HG03342 (cell line): ENCODE results near the gene LRRC23.

ENCODE experiments used
- ATAC-seq: cut with Tn5 transposase; IDR thresholded peaks from one replicate; pipeline ENCODE4 v1.9.1; 2021; ENCODE audit warnings: mild to moderate bottlenecking, moderate library complexity; ENCODE audit not compliant: unreplicated experiment

Gene LRRC23

DNA sequence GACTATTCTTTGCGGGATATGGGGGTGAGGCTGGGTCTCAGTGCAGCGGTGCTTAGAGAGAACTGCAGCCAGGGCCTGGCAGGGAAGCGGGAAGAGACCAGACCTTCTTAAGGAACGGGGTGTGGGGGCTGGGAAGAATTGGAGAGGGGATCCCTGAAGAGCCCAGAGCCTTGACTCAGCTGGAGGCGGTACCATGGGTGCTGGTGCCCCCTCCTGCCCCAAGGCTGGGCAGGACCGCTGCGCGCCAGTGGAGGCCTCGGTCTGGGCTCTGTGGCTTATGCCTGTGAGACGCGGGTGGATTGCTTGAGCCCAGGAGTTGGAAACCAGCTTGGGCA is 37.7 kb downstream of the LRRC23 start:
- no peak for ATAC-seq

DNA sequence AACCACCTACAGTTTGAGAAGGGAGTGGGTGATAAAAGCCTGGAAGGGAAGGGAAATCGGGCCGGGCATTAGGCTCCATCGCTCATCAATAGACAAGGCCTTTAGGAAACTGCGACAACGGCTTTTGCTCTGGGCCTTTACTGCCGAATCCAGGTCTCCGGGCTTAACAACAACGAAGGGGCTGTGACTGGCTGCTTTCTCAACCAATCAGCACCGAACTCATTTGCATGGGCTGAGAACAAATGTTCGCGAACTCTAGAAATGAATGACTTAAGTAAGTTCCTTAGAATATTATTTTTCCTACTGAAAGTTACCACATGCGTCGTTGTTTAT is 38.7 kb downstream of the LRRC23 start:
- peak; percentile 37 for ATAC-seq

DNA sequence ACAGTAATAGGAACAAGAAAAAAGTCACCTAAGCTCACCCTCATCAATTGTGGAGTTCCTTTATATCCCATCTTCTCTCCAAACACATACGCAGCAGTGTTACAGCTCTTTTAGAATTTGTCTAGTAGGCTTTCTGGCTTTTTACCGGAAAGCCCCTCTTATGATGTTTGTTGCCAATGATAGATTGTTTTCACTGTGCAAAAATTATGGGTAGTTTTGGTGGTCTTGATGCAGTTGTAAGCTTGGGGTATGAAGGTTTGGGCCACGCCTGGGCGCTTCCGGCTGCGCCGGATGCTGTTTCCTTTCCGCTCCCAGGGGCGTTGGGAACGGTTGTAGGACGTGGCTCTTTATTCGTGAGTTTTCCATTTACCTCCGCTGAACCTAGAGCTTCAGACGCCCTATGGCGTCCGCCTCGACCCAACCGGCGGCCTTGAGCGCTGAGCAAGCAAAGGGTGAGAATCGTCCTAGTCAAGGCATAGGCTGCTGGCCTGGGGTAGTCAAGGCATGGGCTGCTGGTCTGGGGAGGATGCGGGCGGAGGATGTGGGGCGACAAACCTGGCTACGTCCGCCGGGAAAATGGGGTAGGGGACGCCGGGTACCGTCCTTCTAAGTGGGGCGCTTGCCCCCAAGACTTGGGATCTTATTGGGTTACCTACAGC is 39.2 kb downstream of the LRRC23 start, which contains the start of the genes C12orf57 and RNU7-1:
Gene C12orf57, plus strand, starts transcription at position 301 of the 659 bp plus-strand sequence. Its CDS starts 100 bp downstream, at position 401.
Gene RNU7-1, plus strand, starts transcription at position 95 of the 659 bp plus-strand sequence.
- ATAC-seq = peak; percentile 42

DNA sequence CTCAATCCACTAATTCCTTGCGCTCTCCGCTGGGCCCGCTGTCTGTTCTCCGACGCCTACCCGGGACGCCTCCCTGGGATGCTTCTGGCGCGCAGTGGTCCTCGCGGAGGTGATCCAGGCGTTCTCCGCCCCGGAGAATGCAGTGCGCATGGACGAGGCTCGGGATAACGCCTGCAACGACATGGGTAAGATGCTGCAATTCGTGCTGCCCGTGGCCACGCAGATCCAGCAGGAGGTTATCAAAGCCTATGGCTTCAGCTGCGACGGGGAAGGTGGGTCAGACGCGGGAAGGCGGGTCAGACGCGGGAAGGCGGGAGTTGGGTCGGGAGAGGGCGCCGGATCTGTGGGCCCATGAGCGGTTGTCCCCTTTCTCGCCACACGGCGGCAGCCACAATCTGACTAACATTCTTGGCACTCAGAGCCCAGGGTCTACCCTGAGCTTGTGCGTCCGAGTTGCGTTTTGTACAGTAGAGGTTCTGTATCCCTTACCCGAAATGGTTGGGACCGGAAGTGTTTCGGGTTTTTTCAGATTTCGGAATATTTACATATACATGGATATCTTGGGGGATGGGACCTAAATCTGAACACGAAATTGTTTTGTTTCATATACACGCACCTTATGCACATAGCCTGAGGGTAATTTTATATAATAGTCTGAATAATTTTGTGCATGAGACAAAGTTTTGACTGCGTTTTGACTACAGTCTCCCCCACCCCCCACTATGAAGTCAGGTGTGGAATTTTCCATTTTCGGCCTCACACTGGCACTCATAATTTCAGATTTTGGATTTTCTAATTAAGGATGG is 40.0 kb downstream of the LRRC23 start:
- ATAC-seq = peak; percentile 39

DNA sequence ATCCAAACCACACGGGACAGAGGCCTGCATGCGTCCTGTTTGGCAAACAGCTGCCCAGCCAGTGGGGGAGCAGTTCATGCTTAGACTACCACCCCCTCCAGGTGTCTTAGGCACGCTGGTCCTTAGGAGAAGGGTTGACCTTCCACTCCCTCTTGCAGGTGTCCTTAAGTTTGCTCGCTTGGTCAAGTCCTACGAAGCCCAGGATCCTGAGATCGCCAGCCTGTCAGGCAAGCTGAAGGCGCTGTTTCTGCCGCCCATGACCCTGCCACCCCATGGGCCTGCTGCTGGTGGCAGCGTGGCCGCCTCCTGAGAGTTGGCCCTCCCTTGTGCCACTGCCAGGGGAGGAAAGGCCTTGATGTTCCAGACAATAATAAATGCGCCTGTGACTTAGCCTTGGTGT is 41.0 kb downstream of the LRRC23 start:
- no peak for ATAC-seq

DNA sequence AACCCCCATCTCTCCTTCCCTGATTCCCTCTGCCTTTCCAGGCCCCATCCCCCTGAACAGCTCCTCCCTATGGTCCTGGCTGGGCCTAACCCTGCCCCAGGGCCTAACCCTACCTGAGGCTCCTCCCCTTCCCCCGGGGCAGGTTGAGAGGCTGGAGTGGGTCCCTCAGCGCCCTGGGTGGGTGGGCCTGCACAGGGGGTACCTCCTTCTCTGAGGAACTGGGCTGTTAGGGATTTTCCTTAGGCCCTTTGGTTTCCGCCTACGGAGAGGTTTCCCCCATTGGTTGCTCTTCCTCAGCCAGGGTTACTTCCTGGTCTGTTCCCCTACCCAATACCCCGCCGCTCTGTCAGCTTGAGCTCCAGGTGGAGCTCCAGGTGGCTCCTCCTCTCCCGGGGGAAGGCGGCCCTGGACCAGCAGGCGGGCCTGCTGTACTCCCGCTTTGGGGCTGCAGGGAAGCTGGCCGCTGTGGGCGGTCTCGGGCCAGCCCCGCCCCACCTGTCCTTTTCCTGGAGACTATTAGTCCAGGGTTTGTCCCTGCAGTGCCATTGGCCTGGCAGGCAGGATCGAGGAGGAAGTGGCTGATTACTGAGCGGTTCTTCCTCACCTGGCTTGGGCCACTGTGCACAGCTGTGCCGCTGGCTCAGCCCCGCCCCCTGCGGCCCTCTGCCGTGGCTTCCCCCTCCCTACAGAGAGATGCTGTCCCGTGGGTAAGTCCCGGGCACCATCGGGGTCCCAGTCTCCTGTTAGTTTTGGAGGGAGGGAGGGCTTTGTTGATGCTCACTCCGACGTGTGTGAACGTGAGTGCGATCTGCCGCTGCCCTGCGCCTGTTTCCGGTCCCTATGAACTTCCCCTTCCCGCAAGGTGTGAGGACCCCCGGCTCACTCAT is 41.7 kb downstream of the LRRC23 start:
- no peak for ATAC-seq

DNA sequence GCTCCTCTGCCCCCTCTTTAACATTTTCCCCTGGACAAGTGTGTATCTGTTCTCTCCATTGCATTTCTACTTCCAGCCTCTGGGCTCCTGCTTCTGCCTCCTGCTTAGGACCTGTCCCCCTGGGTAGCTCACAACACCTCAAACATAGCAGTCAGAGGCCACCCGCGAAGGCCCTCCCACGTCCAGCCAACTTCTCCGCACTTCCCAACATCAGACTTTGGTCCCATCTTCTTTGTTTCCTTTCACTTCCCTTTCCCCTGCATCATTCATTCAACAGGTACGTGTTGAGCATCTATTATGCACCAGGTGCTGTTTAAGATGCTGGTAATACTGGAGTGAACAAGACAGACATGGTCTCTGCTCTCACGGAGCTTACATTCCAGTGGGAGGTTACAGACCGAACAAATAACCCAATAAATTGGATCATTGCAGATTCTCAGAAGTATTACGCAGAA is 42.3 kb downstream of the LRRC23 start:
- ATAC-seq = no peak

DNA sequence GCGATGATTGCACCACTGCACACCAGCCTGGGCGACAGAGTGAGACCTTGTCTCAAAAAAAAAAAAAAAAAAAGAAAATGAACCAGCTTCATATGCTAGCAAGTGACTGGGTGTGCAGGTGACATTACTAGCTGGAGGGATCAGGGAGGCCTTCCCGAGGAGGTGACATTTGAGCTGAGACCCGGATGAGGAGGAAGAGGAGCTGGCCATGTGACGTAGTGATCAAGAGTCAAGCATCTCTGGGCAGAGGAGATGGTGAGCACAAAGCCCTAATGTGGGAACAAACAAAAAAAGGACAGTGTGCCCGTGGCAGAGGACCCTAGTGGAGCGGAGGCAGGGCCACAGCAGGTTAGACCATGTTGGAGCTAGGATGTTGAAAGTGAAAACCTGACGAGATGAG is 43.0 kb downstream of the LRRC23 start:
- ATAC-seq = no peak

DNA sequence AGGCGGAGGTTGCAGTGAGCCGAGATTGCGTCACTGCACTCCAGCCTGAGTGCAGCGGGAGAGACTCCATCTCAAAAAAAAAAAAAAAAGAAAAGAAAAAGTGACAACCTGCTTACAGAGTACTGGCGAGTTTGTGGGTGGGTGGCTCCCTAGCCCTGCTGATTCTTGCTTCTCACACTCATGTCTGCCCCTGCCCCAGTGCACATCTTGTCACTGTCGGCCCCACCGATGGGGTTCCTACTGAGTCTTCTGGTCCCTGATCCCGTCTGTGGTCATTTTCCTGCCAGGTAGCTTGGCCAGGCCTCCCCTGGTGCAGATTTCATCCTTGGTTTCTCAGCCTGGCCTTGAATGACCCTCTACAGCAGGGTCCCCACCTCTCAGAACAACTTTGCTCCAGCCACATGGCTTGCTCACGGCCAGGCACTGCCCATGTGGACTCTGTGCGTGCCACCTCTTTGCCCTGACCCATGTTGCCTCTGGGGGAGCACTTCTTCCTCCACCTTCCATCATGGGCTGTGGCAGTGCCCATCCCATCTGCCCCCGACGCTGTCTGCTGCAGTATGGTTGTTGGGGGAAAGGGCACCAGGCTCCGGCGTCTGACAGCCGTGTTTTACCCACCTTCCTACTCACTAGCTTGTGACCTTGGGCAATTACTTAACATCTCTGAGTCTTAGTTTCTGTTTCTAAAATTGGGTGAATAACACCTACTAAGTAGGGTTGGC is 44.4 kb downstream of the LRRC23 start:
- no peak for ATAC-seq

DNA sequence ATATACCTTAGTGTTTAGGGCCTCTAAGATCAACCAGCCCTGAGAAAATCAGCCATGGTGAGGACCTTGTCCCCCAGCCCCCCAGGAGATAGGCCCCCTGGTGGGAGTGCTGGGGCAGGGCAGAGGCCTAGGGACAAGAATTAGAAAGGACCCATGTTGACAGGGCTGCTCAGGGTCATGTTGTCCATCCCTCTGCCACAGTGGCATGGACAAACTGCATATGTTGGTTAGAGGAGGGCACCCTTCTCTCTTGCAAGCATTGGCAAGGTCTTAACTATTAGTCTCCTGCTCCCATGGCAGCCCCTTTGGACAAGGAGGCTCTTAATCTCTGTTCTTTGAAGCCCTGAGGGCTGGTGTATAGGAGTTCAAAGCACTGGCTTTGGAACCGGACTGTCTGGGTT is 45.8 kb downstream of the LRRC23 start:
- no peak for ATAC-seq

DNA sequence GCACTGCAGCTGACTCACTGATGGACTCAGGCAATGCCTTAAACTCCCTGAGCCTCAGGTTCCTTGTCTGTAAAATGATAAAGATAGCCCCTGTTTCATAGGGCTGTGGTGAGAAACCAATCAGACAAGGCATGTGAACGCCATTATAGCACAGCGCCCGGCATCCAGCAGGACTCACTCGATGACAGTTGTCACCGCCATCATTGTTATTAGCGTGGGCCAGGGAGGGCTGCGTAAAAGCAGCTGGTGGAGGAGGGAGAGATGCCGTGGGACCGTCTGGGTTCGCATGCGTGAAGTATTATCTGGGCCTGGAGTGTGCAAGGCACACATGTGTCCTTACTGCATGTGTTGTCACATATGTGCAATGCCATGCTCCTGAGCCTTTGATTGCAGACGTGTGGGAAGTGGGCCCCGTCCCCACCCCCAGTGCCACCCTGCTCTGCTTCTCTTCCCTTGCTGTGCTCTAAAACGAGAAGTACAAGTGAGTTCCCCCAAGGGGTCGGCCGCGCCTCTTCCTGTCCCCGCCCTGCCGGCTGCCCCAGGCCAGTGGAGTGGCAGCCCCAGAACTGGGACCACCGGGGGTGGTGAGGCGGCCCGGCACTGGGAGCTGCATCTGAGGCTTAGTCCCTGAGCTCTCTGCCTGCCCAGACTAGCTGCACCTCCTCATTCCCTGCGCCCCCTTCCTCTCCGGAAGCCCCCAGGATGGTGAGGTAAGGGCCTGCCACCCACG is 46.4 kb downstream of the LRRC23 start, which contains the start of gene PTPN6:
Gene PTPN6, plus strand, starts transcription at position 546 of the 730 bp plus-strand sequence. Its CDS starts 157 bp downstream, at position 703.
- ATAC-seq = no peak

DNA sequence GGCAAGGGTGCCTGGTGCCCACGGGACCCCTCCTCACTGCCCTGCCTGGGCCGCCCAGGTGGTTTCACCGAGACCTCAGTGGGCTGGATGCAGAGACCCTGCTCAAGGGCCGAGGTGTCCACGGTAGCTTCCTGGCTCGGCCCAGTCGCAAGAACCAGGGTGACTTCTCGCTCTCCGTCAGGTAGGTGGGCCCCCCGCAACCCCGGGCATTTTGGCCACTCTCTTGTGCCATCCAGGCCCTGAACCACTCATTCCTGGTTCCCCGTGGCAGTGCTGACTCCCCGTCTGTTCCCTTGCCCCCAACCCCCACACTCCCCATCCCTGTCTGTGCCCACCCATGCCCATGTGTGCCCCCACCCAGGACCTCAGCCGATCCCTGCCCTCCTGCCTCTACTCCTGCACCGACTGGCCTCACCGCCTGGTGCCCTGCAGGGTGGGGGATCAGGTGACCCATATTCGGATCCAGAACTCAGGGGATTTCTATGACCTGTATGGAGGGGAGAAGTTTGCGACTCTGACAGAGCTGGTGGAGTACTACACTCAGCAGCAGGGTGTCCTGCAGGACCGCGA is 47.0 kb downstream of the LRRC23 start:
- no peak for ATAC-seq

DNA sequence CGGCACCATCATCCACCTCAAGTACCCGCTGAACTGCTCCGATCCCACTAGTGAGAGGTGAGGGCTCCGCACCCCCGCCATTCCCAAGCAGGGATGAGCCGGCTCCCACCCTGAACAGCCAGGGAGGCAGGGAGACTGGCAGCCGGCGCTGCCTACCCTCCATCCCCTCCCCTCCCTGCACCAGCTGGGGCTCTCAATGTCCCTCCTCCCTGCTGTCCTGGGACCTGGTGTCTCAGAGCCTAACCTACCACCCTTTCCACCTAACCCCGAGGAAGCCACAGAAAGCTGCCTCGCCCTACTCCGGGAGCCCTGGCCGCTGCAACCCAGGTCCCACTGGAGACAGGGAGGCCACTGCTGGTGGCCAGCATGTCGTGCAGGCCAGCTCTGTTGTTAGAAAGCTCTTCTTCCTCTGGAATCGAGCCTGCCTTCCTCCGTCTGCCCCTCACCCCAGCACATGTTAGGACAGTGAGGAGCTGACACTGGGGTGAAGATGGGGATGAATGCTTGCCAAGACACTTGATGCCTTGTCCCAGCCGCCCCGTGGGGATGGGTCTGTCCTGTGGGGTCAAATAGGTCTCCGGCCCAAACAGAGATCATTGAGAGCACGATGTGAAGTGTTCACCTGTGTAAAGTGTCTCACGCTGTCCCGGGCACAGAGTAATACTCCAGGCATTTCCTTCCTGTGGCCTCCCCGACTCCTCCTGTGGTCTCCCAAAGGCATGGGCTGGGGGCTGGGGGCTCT is 47.7 kb downstream of the LRRC23 start:
- no peak for ATAC-seq

DNA sequence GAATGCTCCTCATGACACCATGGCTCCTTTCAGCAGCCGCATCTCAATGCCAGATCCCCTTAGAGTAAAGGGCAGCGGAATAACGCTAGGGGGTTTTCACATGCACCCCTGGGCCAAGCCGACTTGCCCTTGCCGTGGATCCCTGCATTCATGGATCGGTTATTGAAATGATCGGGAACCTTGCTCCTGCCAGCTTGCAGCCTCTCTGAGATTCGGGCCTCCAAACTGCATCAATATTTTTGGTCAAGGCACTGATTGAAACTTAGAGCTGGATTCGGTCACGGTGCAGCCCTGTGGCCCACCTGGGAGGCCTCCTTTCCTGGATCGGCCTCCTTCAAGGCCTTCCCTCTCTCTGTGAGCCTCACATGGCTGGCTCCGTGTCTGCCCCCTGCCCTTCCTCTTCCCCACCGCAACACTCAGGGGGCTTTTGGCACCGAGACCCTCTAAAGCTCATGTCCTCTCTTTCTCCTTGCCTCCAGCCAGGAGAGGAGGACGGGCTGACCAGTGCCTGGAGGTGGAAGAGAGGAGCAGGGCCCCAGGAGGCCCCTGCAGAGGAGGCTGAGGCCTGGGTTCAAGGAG is 48.3 kb downstream of the LRRC23 start:
- no peak for ATAC-seq

DNA sequence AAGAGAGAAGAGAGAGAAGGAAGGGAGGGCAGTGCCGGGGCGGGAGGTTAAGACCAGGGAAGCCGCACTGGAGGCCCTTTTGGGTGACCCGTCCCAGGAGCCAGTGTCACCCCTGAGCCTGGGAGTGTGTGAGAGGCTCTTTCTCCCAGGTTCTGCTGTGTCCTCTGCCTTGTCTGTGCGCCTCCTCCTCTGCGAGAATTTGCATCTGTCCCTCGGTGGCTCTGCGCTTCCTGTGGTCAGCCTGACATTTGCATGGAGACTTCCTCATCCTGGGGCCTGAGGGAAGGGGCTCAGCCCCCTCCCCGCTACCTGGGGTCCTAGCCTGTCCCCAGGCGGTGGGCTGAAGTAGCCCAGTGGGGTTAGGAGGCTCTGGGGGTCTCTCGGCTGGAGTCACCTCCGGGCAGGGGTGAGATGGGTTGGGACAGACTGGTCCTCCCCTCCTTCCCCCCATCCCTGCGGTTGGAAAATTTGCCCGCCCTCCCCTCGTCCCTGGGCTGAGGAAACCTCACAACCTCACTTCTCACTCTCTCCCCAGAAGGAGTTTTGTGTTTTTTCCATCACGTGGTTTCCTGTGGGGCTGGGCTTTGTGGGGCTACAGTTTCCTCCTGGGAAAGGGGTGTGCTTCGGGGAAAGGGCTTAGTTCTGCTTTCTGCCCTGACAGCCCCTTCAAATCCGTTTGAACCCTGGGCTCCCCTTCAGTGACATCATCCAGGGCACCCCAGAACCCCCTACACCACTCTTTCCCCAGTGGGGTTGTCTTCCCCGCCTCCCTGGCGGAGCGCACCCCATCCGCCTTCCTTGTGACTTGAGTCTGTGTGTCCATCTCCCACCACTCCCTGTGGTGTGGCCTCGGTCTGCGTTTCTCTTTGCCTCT is 49.1 kb downstream of the LRRC23 start:
- ATAC-seq = peak; percentile 50

DNA sequence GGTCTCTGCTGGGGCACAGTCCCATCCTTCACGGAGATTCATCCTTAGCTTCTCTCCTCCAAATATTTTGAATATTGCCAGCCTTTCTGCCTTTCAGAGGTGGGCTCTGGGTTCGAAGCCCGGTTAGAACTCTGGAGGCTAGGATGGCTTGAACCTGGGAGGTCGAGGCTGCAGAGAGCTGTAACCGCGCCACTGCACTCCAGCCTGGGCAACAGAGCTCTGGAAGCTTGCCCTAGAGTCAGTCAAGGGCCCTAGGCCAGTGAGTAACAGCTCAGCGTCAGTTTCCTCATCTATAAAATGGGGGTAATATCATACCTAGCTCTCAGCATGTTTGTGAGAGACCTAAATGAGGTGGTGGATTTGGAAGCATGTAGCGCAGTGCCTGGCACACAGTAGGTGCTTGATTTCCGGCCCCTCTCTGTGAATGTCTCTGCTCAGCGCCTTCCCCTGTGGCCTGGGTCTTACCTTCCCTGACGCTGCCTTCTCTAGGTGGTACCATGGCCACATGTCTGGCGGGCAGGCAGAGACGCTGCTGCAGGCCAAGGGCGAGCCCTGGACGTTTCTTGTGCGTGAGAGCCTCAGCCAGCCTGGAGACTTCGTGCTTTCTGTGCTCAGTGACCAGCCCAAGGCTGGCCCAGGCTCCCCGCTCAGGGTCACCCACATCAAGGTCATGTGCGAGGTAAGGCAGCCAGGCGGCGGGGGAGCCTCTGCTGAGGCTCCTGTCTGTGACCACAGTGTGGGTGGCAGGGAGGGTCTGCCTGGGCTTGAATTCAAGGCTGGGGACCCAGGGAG is 49.9 kb downstream of the LRRC23 start:
- no peak for ATAC-seq
